Testis (tissue), 3 donors: Measurements from ENCODE around the gene CLDN34. TPM values are rescaled to one million over a fixed set of nuclear protein-coding genes. Genes with fewer than 3 reads are reported as not detected.

Experiments
- DNase-seq: peaks from one replicate; pipeline ENCODE4 v3.0.0-alpha.2; 2019
- H3K27ac ChIP-seq, 2 donors: fragments of 200-600 bp; sonication (generic); one replicate each; pipeline ENCODE4 v1.5.1; 2019
- H3K27me3 ChIP-seq: fragments of 200-600 bp; sonication (generic); one replicate; pipeline ENCODE4 v1.5.1; 2019
- H3K36me3 ChIP-seq: fragments of 200-600 bp; sonication (generic); one replicate; pipeline ENCODE4 v1.5.1; 2017; ENCODE audit warnings: low read depth; ENCODE audit errors: missing control alignments
- H3K4me1 ChIP-seq: fragments of 200-600 bp; sonication (generic); one replicate; pipeline ENCODE4 v1.5.1; 2019
- H3K4me3 ChIP-seq, 2 donors: fragments of 200-600 bp; sonication (generic); one replicate each; pipeline ENCODE4 v1.5.1; 2017 to 2019
- H3K9me3 ChIP-seq: fragments of 200-600 bp; sonication (generic); one replicate; pipeline ENCODE4 v1.5.1; 2017
- POLR2A ChIP-seq: fragments of 450-650 bp; IDR thresholded peaks from one replicate; pipeline ENCODE4 v1.6.1; 2017; ENCODE audit warnings: antibody characterized with exemption, mild to moderate bottlenecking, moderate library complexity
- WGBS, 2 donors: methylation state at CpG; one replicate each; pipeline ENCODE4 v1.1.5; 2018; 5-methylcytosine and 5-hydroxymethylcytosine counted together
- intact Hi-C: fragments of 100-400 bp; cut with DNase I; formaldehyde crosslinking; loops from one replicate; pipeline ENCODE4 v1.15.1; 2023; ENCODE audit warnings: low total_unique reads
- polyA plus RNA-seq: library from polyadenylated mRNA; stranded (reverse); fragments of 350-450 nt; fragmentation: Illumina TruSeq; extraction: RNeasy Lipid Tissue Mini Kit (QIAGEN cat#74804); gene quantifications from one replicate; pipeline ENCODE4 v1.2.3, GENCODE V29; 2014; ENCODE audit warnings: low read depth, low replicate concordance; ENCODE audit not compliant: insufficient read depth
- total RNA-seq, 2 donors: library from RNA; depleted of rRNA; stranded (reverse); fragments of >200 nt; gene quantifications; one replicate each; pipeline ENCODE4 v1.2.3, GENCODE V29; 2016
- TF ChIP-seq, protein P1 (sequence below), 3 experiments: fragments of 450-650 bp in 2 of 3; fragments of 200-600 bp in 1 of 3; sonication (generic) in 1 of 3; IDR thresholded peaks; one replicate each; pipeline ENCODE4 v1.5.1; 2016 to 2019; ENCODE audit warnings: antibody characterized with exemption in 3 of 3, mild to moderate bottlenecking in 2 of 3, moderate library complexity in 1 of 3

CLDN34 gene
- total and polyA plus RNA-seq, 3 donors from 2014 or later, result 1.2 to 4.3 (median 3.0) TPM

DNA sequence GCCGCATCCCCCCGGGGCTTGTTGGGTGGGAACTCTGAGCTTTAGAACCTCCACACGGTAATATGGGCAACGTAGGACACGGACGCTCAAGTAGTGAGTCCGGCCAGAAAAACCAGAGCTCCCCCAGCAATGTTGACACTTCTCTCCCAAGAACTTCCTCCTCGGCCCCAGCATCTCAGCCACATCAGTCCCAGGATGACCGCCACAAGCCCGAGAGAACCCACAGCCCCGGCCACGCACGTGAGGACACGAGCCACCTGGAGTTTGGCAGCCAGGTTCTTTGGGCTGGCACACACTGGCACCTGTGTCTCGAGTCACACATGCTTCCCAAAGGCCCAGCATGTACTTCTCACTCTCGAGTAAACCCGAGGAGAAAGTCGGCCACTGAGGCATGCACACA lies 16.3 kb downstream of the CLDN34 start:
- 93 to 98% methylated on average over 3 to 14 of the region's 18 CpGs for WGBS, 2 donors
- intact Hi-C loops, result no loop called here
- Histone ChIP-seq H3K4me1 (no peaks in the 10 kb centered on the region), H3K9me3 (no peaks in the 10 kb centered on the region), H3K36me3 (no peaks in the 10 kb centered on the region), H3K27ac (no peak overlapping the region), H3K4me3 (no peak overlapping the region), H3K27me3 (no peaks in the 10 kb centered on the region)
- no peak for DNase-seq
- TF ChIP-seq, protein P1, sequence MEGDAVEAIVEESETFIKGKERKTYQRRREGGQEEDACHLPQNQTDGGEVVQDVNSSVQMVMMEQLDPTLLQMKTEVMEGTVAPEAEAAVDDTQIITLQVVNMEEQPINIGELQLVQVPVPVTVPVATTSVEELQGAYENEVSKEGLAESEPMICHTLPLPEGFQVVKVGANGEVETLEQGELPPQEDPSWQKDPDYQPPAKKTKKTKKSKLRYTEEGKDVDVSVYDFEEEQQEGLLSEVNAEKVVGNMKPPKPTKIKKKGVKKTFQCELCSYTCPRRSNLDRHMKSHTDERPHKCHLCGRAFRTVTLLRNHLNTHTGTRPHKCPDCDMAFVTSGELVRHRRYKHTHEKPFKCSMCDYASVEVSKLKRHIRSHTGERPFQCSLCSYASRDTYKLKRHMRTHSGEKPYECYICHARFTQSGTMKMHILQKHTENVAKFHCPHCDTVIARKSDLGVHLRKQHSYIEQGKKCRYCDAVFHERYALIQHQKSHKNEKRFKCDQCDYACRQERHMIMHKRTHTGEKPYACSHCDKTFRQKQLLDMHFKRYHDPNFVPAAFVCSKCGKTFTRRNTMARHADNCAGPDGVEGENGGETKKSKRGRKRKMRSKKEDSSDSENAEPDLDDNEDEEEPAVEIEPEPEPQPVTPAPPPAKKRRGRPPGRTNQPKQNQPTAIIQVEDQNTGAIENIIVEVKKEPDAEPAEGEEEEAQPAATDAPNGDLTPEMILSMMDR (IDR thresholded peaks at IDR 0.05), result no peak
- no peak for TF ChIP-seq POLR2A

DNA sequence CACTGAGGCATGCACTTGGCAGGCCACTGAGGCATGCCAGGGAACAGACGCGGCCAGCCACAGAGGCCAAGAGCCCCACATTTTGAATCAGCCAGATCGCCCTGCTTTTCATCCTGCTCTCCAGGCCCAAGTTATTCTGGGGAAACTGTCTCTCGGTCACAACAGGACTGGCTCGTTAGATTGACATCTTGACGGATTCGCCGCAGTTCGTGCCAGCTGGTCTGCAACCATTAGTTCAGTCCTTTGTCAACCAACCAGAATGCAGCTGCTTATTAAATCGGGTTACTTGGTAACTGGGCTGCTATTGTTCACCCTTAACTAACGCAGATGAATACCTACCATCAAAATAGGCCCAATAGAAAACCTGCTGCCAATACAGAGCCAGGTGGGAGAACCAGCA lies 16.7 kb downstream of the CLDN34 start:
- Histone ChIP-seq H3K4me1 (no peaks in the 10 kb centered on the region), H3K4me3 (no peak overlapping the region), H3K36me3 (no peaks in the 10 kb centered on the region), H3K9me3 (no peaks in the 10 kb centered on the region), H3K27me3 (no peaks in the 10 kb centered on the region), H3K27ac (no peak overlapping the region)
- TF ChIP-seq, protein P1 (IDR thresholded peaks at IDR 0.05), result no peak
- TF ChIP-seq POLR2A, result no peak
- intact Hi-C loops, result no loop called here
- 89% methylated on average over 11 of the region's 11 CpGs; no CpG with 5 or more reads in 1 of the 2 donors for WGBS, 2 donors
- no peak for DNase-seq

DNA sequence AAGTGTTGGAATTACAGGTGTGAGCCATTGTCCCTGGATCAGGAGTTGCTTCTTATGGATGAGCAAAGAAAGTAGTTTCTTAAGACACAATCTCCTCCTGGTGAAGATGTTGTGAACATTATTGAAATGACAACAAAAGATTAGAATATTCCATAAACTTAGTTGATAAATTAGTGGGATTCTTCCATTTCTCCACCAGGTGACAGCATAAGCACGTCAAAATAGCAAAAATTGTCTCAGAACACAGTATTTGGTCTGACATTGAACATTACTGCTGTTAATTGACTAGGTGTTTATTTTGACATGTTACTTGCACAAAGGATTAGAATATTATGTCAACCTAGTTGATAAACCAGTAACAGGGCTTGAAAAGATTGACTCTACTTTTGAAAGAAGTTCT lies 21.6 kb downstream of the CLDN34 start:
- no peak for DNase-seq
- TF ChIP-seq, protein P1 (IDR thresholded peaks at IDR 0.05), result peak; percentile 31 to 66 (median 42)
- no peak for TF ChIP-seq POLR2A
- Histone ChIP-seq H3K9me3 (no peaks in the 10 kb centered on the region), H3K4me1 (no peaks in the 10 kb centered on the region), H3K4me3 (no peak overlapping the region), H3K27me3 (no peaks in the 10 kb centered on the region), H3K27ac (no peak overlapping the region), H3K36me3 (no peaks in the 10 kb centered on the region)
- intact Hi-C loops, result no loop called here
- WGBS, 2 donors, result 39 to 57% methylated on average over 1 of the region's 1 CpG

DNA sequence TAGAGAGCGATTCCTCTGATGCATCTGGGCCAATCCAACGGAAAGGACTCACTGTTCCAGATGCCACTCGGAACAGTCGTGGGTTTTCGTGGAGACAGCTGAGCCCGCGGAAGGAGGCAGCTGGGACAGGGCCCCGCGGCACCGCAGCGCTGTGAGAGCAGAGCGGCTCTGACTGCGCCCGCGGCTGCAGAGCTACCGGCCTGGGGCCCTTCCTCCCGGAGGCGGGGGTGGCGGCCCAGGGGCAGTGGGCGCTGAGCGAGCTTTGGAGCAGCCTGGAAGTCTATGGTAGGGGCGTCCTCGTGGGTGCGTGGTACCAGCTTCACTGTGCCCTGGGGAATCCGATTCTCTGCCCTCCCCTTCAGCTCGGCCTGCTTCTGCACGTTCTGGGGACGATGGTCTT lies 24.9 kb downstream of the CLDN34 start:
- no peaks in the 10 kb centered on the region for H3K27me3 ChIP-seq
- no peak for DNase-seq
- no peaks in the 10 kb centered on the region for H3K36me3 ChIP-seq
- WGBS, 2 donors, result 100% methylated on average over 1 of the region's 28 CpGs; no CpG with 5 or more reads in 1 of the 2 donors
- H3K27ac ChIP-seq, result no peak overlapping the region
- no peak for TF ChIP-seq POLR2A
- TF ChIP-seq, protein P1 (IDR thresholded peaks at IDR 0.05), result no peak
- no peaks in the 10 kb centered on the region for H3K9me3 ChIP-seq
- intact Hi-C loops, result no loop called here
- no peak overlapping the region for H3K4me3 ChIP-seq
- no peaks in the 10 kb centered on the region for H3K4me1 ChIP-seq

DNA sequence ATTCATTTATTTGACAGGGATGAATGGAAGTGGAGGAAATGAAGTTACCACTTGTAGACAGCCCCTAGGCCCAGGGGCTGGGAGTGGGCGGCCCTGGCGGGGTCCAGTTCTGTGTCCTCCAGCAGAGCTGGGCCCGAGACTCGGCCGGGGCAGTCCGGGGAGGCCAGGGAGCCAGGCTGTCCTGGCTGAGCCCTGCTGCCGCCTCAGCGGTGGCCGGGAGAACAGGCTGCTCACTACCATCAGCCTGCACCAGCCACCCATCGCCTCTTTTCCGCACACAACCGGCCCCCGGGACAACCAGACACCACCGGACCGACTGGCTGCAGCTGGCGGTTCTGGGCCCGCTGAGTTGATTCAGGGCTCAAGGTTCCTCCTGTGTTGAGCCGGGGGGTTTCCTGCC lies 25.6 kb downstream of the CLDN34 start:
- no peaks in the 10 kb centered on the region for H3K4me1 ChIP-seq
- WGBS, 2 donors, result 83% methylated on average over 9 of the region's 18 CpGs; no CpG with 5 or more reads in 1 of the 2 donors
- no peaks in the 10 kb centered on the region for H3K27me3 ChIP-seq
- H3K27ac ChIP-seq, result no peak overlapping the region
- H3K36me3 ChIP-seq, result no peaks in the 10 kb centered on the region
- H3K9me3 ChIP-seq, result no peaks in the 10 kb centered on the region
- DNase-seq, result no peak
- intact Hi-C loops, result no loop called here
- H3K4me3 ChIP-seq, result no peak overlapping the region
- no peak for TF ChIP-seq POLR2A
- TF ChIP-seq, protein P1 (IDR thresholded peaks at IDR 0.05), result no peak
